PC-3 (cell line): ENCODE measurements around the gene WNT7B. TPM values are rescaled to one million over a fixed set of nuclear protein-coding genes. Genes with fewer than 3 reads are reported as not detected.

Experiments
- ATAC-seq: fragments of 200-7000 bp; cut with Tn5 transposase; 2 replicates; pipeline ENCODE4 v1.9.1; 2020; ENCODE audit warnings: mild to moderate bottlenecking, moderate library complexity
- BruUV-seq: library from RNA; stranded (reverse); fragments of 400-500 nt; replicated peaks from 2 replicates; lab custom pipeline; 2021; lab: Mats Ljungman, UMichigan
- CTCF ChIA-PET: fragments of 300-600 bp; sonication (Branson Sonifier 250); formaldehyde crosslinking; loops from one replicate; lab custom pipeline; 2022; ENCODE audit warnings: antibody characterized with exemption; lab: Charles Lee
- POLR2A ChIA-PET: fragments of 300-600 bp; sonication (Branson Sonifier 250); formaldehyde crosslinking; loops from one replicate; lab custom pipeline; 2022; ENCODE audit warnings: antibody characterized with exemption; ENCODE audit not compliant: unreplicated experiment; lab: Charles Lee
- DNase-seq: peaks from one replicate; pipeline ENCODE4 v3.0.0-alpha.2; 2015
- H2AFZ ChIP-seq: fragments of 300-600 bp; sonication (generic); 2 replicates; pipeline ENCODE4 v1.6.0; 2016; ENCODE audit warnings: antibody characterized with exemption, low read length
- H3F3A ChIP-seq: fragments of 300-600 bp; sonication (generic); one replicate; pipeline ENCODE4 v1.6.0; 2017; ENCODE audit warnings: antibody characterized with exemption, low read length, control low read depth, mild to moderate bottlenecking; ENCODE audit not compliant: unreplicated experiment
- H3K27ac ChIP-seq: fragments of 300-600 bp; sonication (generic); 2 replicates; pipeline ENCODE4 v1.5.1; 2016; ENCODE audit warnings: mild to moderate bottlenecking, low read length
- H3K27me3 ChIP-seq: fragments of 300-600 bp; sonication (generic); 2 replicates; pipeline ENCODE4 v1.6.1; 2016; ENCODE audit warnings: low read length, mixed read lengths
- H3K36me3 ChIP-seq: fragments of 300-600 bp; sonication (generic); 2 replicates; pipeline ENCODE4 v1.6.1; 2016; ENCODE audit warnings: low read depth, mixed run types, low read length, mixed read lengths
- H3K4me1 ChIP-seq: fragments of 300-600 bp; sonication (generic); 2 replicates; pipeline ENCODE4 v1.5.1; 2016; ENCODE audit warnings: low read length; ENCODE audit not compliant: insufficient read depth
- H3K4me2 ChIP-seq: fragments of 300-600 bp; sonication (generic); 2 replicates; pipeline ENCODE4 v1.6.0; 2016; ENCODE audit warnings: low read length
- H3K4me3 ChIP-seq: fragments of 300-600 bp; sonication (generic); 2 replicates; pipeline ENCODE4 v1.5.1; 2016; ENCODE audit warnings: mild to moderate bottlenecking, low read length, mixed read lengths
- H3K79me2 ChIP-seq: fragments of 300-600 bp; sonication (generic); 2 replicates; pipeline ENCODE4 v1.6.1; 2017; ENCODE audit warnings: low read length, mixed read lengths
- H3K9ac ChIP-seq: fragments of 300-600 bp; sonication (generic); 2 replicates; pipeline ENCODE4 v1.6.0; 2016; ENCODE audit warnings: mild to moderate bottlenecking, low read length
- H3K9me2 ChIP-seq: fragments of 300-600 bp; sonication (generic); replicated peaks from 2 replicates; pipeline ENCODE4 v1.6.1; 2016; ENCODE audit warnings: mixed run types, low read length, mixed read lengths
- H3K9me3 ChIP-seq: fragments of 300-600 bp; sonication (generic); 2 replicates; pipeline ENCODE4 v1.6.1; 2016; ENCODE audit warnings: low read length, mixed read lengths
- H4K20me1 ChIP-seq: fragments of 300-600 bp; sonication (generic); 2 replicates; pipeline ENCODE4 v1.6.1; 2016; ENCODE audit warnings: low read length, mixed read lengths
- EZH2 ChIP-seq: fragments of 300-600 bp; sonication (generic); IDR thresholded peaks from one replicate; pipeline ENCODE4 v1.6.1; 2017; ENCODE audit warnings: antibody characterized with exemption, mild to moderate bottlenecking, low read length; ENCODE audit not compliant: unreplicated experiment
- EZH2phosphoT487 ChIP-seq: fragments of 300-600 bp; sonication (generic); IDR thresholded peaks from 2 replicates; pipeline ENCODE4 v1.6.1; 2018; ENCODE audit warnings: mild to moderate bottlenecking, antibody characterized with exemption, low read length, borderline replicate concordance
- intact Hi-C: fragments of 100-400 bp; cut with micrococcal nuclease; formaldehyde crosslinking; loops from 2 replicates; pipeline ENCODE4 v1.9.0; 2023
- total RNA-seq: library from RNA; depleted of rRNA; stranded (reverse); fragments of >200 nt; gene quantifications from 2 replicates; pipeline ENCODE4 v1.2.3, GENCODE V29; 2014
- TF ChIP-seq, protein P1 (sequence below): fragments of 300-600 bp; sonication (generic); conservative IDR thresholded peaks from 2 replicates; pipeline ENCODE4 v1.5.1; 2017; ENCODE audit warnings: antibody characterized with exemption, low read depth, mild to moderate bottlenecking, low read length

The WNT7B gene
- total RNA-seq, 1 experiment from 2014 or later, result 42.0 TPM

DNA sequence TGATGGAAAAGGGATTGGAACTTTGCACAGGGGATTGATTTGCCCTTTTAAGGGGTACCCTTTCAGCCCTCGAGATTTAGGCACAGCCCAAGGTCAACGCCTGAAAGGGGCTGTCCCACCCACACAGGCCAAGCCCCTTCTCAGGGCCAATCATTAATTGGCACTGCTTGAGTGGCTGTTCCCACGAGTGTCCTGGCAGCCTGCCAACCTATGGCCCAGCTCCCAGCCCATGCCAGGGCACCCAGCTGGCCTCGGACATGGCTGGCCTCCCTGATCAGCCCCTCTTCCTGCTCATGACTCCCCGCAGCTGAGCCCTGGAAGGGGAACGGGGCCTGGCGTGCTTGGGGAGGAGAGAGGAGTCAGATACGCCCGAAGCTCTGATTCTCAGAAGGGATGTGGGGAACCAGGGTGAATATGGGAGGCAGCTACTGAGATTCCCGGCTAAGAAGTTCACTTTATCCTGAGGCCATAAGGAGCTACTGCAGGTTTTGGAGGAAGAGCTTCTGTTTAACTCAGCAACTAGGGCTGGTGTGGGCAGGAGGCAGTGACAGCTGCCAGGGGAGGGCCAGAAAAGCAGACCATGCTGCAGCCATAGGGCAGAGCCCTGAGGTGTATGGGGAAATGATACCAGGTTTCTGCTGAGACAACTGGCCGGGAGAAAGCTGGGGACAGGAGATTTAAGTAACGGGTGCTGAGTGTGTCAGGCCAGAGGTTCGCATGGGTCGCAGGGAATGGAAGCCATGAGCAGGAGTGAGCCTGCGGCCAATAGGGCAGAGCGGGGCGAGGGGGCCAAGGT, 30.0 kb downstream of the WNT7B start:
- Histone ChIP-seq H3K9ac (no peak overlapping the region), H3K9me2 (no peaks in the 10 kb centered on the region), H3F3A (no peaks in the 10 kb centered on the region), H3K4me2 (no peak overlapping the region), H4K20me1 (0 out of 2 replicates have a peak, but pooled peaks cover 5% of the 10 kb centered on the region), H3K9me3 (no peaks in the 10 kb centered on the region), H3K79me2 (peaks cover 24% of the 10 kb centered on the region), H3K4me3 (no peak overlapping the region), H3K27me3 (no peaks in the 10 kb centered on the region), H3K27ac (no peak overlapping the region), H2AFZ (no peak overlapping the region), H3K4me1 (no peaks in the 10 kb centered on the region), H3K36me3 (no peaks in the 10 kb centered on the region)
- ChIA-PET CTCF (no interaction called here), POLR2A (interaction anchor here (0.7 kb wide), 1 partner anchor 87 kb away, joined by 3 read pairs; no protein-coding TSS in a partner anchor)
- TF ChIP-seq EZH2phosphoT487 (no peak), EZH2 (no peak)
- TF ChIP-seq, protein P1, sequence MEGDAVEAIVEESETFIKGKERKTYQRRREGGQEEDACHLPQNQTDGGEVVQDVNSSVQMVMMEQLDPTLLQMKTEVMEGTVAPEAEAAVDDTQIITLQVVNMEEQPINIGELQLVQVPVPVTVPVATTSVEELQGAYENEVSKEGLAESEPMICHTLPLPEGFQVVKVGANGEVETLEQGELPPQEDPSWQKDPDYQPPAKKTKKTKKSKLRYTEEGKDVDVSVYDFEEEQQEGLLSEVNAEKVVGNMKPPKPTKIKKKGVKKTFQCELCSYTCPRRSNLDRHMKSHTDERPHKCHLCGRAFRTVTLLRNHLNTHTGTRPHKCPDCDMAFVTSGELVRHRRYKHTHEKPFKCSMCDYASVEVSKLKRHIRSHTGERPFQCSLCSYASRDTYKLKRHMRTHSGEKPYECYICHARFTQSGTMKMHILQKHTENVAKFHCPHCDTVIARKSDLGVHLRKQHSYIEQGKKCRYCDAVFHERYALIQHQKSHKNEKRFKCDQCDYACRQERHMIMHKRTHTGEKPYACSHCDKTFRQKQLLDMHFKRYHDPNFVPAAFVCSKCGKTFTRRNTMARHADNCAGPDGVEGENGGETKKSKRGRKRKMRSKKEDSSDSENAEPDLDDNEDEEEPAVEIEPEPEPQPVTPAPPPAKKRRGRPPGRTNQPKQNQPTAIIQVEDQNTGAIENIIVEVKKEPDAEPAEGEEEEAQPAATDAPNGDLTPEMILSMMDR, result no peak
- ATAC-seq (no peak), DNase-seq (no peak)
- BruUV-seq, result no TSS peak
- intact Hi-C loops, result no loop called here

GRCh38 chr22:45945621-45946106, 31.3 kb downstream of the WNT7B start:
- 0 out of 2 replicates have a peak, but pooled peaks cover 5% of the 10 kb centered on the region for H4K20me1 ChIP-seq
- ChIA-PET CTCF (no interaction called here), POLR2A (no interaction called here)
- H2AFZ ChIP-seq, result no peak overlapping the region
- no peaks in the 10 kb centered on the region for H3K36me3 ChIP-seq
- H3K79me2 ChIP-seq, result peaks cover 21% of the 10 kb centered on the region
- no peak overlapping the region for H3K4me2 ChIP-seq
- BruUV-seq, result no TSS peak
- no peak for TF ChIP-seq EZH2phosphoT487
- TF ChIP-seq, protein P1, result no peak
- no peak for TF ChIP-seq EZH2
- H3K9me3 ChIP-seq, result no peaks in the 10 kb centered on the region
- DNase-seq, result no peak
- H3K27ac ChIP-seq, result no peak overlapping the region
- ATAC-seq, result no peak
- H3K27me3 ChIP-seq, result no peaks in the 10 kb centered on the region
- no peak overlapping the region for H3K4me3 ChIP-seq
- no peaks in the 10 kb centered on the region for H3K4me1 ChIP-seq
- H3K9ac ChIP-seq, result no peak overlapping the region
- intact Hi-C loops, result no loop called here
- no peaks in the 10 kb centered on the region for H3K9me2 ChIP-seq
- H3F3A ChIP-seq, result no peaks in the 10 kb centered on the region
